H7 (cell line): ENCODE results near the gene GTF2H4. TPM values are rescaled to one million over a fixed set of nuclear protein-coding genes. Genes with fewer than 3 reads are reported as not detected.

Experiments used
- DNase-seq: peaks from one replicate; pipeline ENCODE4 v3.0.0; 2012
- H3K27me3 ChIP-seq: 2 replicates; pipeline ENCODE4 v1.6.0; 2011; ENCODE audit warnings: mild to moderate bottlenecking, low read length; ENCODE audit not compliant: control insufficient read depth, insufficient read depth
- H3K36me3 ChIP-seq: replicated peaks from 2 replicates; pipeline ENCODE4 v1.5.1; 2011; ENCODE audit warnings: low read length; ENCODE audit not compliant: control insufficient read depth, insufficient read depth
- H3K4me3 ChIP-seq: 2 replicates; pipeline ENCODE4 v1.5.1; 2011; ENCODE audit warnings: low read depth, mild to moderate bottlenecking, control low read depth, low read length, moderate library complexity; ENCODE audit not compliant: insufficient read depth
- total RNA-seq: library from RNA; depleted of rRNA; stranded (reverse); fragments of >200 nt; shearing (Covaris generic); gene quantifications from 2 replicates; pipeline ENCODE4 v1.2.3, GENCODE V29; 2014

GTF2H4 gene
- total RNA-seq, 1 experiment from 2014 or later = 30.9 TPM

GRCh38 chr6:30886897-30887255 is 21.1 kb upstream of the GTF2H4 start:
- H3K36me3 ChIP-seq = peaks cover 28% of the 10 kb centered on the region
- H3K4me3 ChIP-seq = no peak overlapping the region
- no peaks in the 10 kb centered on the region for H3K27me3 ChIP-seq
- DNase-seq = no peak

GRCh38 chr6:30887901-30888815 is 19.8 kb upstream of the GTF2H4 start:
- peak; percentile 54 for DNase-seq
- no peaks in the 10 kb centered on the region for H3K27me3 ChIP-seq
- H3K36me3 ChIP-seq = peaks cover 31% of the 10 kb centered on the region
- no peak overlapping the region for H3K4me3 ChIP-seq

GRCh38 chr6:30888816-30889495 is 19.1 kb upstream of the GTF2H4 start:
- Histone ChIP-seq H3K27me3 (no peaks in the 10 kb centered on the region), H3K4me3 (no peak overlapping the region), H3K36me3 (peaks cover 35% of the 10 kb centered on the region)
- DNase-seq = peak; percentile 29

GRCh38 chr6:30889496-30889885 is 18.5 kb upstream of the GTF2H4 start:
- H3K4me3 ChIP-seq = no peak overlapping the region
- H3K36me3 ChIP-seq = peaks cover 39% of the 10 kb centered on the region
- DNase-seq = no peak
- no peaks in the 10 kb centered on the region for H3K27me3 ChIP-seq

- no peak overlapping the region for H3K4me3 ChIP-seq
- no peaks in the 10 kb centered on the region for H3K27me3 ChIP-seq
- peaks cover 39% of the 10 kb centered on the region for H3K36me3 ChIP-seq
- DNase-seq = peak; percentile 28
These were observed 17.9 kb upstream of the GTF2H4 start for GRCh38 chr6:30889921-30890645.

GRCh38 chr6:30890646-30891449 is 17.2 kb upstream of the GTF2H4 start:
- DNase-seq = peak; percentile 46
- H3K36me3 ChIP-seq = peaks cover 43% of the 10 kb centered on the region
- no peaks in the 10 kb centered on the region for H3K27me3 ChIP-seq
- no peak overlapping the region for H3K4me3 ChIP-seq

- no peak overlapping the region for H3K4me3 ChIP-seq
- DNase-seq = no peak
- no peaks in the 10 kb centered on the region for H3K27me3 ChIP-seq
- peaks cover 46% of the 10 kb centered on the region for H3K36me3 ChIP-seq
These were observed 16.6 kb upstream of the GTF2H4 start for GRCh38 chr6:30891450-30891723.

- Histone ChIP-seq H3K27me3 (no peaks in the 10 kb centered on the region), H3K36me3 (peaks cover 48% of the 10 kb centered on the region), H3K4me3 (no peak overlapping the region)
- DNase-seq = peak; percentile 44
These were observed 16.0 kb upstream of the GTF2H4 start for GRCh38 chr6:30891816-30892538.

GRCh38 chr6:30893001-30893591 is 14.9 kb upstream of the GTF2H4 start:
- Histone ChIP-seq H3K36me3 (peaks cover 54% of the 10 kb centered on the region), H3K4me3 (no peak overlapping the region), H3K27me3 (no peaks in the 10 kb centered on the region)
- DNase-seq = peak; percentile 90

- H3K36me3 ChIP-seq = peaks cover 57% of the 10 kb centered on the region
- no peak for DNase-seq
These were observed 14.3 kb upstream of the GTF2H4 start for GRCh38 chr6:30893666-30894065.

GRCh38 chr6:30894381-30894780 is 13.6 kb upstream of the GTF2H4 start:
- H3K4me3 ChIP-seq = no peak overlapping the region
- H3K27me3 ChIP-seq = no peaks in the 10 kb centered on the region
- H3K36me3 ChIP-seq = peaks cover 57% of the 10 kb centered on the region
- peak; percentile 41 for DNase-seq

More at GRCh38 chr6:30893666-30894065, 14.3 kb upstream of the GTF2H4 start:
- H3K27me3 ChIP-seq = no peaks in the 10 kb centered on the region
- H3K4me3 ChIP-seq = no peak overlapping the region

- no peak for DNase-seq
- peaks cover 56% of the 10 kb centered on the region for H3K36me3 ChIP-seq
- no peak overlapping the region for H3K4me3 ChIP-seq
- no peaks in the 10 kb centered on the region for H3K27me3 ChIP-seq
These were observed 13.1 kb upstream of the GTF2H4 start for GRCh38 chr6:30894935-30895334.

- Histone ChIP-seq H3K4me3 (no peak overlapping the region), H3K36me3 (peaks cover 52% of the 10 kb centered on the region), H3K27me3 (no peaks in the 10 kb centered on the region)
- peak; percentile 58 for DNase-seq
These were observed 12.7 kb upstream of the GTF2H4 start for GRCh38 chr6:30895343-30895742.
